NOMO-1 (cell line): Measurements from ENCODE around the gene CCDC85C.

Experiments used
- DNase-seq, 2 experiments: peaks; one replicate each; lab custom pipeline; 2025; ENCODE audit not compliant: unreplicated experiment in 2 of 2; lab: John Stamatoyannopoulos, UW

The CCDC85C gene

GRCh38 chr14:99592933-99593753, 10.9 kb downstream of the CCDC85C start:
- DNase-seq = no peak

- no peak for DNase-seq
Measured at GRCh38 chr14:99592394-99592793, 11.6 kb downstream of the CCDC85C start.

DNA sequence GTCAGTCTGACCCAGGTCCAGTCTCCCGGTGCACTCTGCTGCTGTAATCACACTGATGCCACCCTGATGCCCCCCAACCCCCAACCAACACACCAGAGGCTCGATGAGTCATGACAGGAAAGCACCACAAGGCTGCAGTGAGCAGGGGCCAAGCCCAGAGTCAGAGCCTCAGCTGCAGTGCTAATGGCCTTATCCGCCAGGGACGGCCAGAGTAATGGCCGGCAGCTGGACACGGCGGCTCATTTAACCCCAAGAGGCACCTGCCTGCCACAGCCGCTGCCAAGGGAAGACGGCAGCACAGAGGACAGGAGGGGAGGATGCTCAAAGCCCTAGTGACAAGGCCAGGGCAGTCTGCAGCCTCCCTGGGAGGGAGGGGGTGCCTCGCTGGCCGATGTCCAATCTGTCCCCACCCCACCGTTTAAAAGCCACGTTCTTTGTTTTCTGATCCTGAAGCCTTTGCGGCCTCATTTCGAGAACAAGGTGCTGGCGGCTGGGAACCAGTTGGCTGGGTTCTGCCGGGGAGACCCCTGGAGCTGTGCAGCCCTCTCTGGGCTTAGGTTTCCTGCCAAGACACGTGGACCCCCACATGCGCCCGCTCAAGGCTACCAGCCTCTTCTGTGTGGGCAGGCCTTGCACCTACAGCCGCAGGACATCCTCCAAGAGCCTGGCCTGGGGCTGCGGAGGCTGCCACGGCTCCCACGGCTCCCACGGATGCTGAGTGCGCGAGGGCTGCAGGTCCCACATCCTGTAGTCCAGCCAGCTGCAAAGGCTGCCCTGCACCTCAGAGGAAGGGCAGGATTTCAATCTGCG, 13.1 kb downstream of the CCDC85C start:
- no peak for DNase-seq

DNA sequence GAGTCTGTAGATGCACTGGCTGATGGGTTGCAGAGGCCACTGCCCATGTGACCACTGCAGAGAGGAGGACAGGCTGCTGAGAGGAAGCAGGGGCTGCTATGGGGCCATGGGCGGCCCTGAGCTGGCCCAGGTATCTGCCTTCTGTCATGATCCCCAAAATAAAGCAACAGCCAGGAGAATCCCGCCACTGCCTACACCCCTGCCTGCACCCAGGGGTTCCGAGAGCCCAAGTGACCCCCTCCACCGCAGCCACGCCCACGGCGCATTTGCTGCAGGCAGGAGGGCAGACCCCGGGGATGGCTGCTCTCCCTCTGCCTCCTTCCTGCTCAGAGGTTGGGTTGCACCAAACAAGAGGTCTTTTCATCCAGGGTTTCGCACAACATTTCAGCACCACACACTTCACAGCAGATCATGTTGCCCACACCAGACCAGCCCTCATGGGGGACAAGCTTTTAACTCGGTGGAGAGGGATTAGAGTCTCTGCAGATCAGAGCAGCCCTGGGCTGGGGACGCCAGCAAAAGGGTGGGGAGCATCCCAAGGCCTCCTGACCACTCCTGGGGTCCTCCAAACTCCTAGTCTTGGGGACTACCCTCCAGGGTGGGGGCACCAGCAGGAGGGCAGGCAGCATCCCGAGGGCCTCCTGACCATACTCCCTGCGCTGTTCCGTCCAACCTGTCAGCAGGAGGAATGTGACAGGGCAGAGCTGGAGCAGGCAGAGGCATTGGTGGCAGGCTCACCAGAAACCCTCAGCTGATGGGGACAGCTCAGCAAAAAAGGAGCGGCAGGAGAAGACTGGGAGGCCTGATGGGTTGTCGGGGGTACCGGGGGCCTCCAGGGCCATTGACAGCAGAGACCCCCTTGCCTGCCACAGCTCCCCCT, 14.1 kb downstream of the CCDC85C start:
- DNase-seq = no peak

- no peak for DNase-seq
Measured at GRCh38 chr14:99589031-99589441, 15.0 kb downstream of the CCDC85C start.

- no peak for DNase-seq
Measured at GRCh38 chr14:99587460-99588278, 16.3 kb downstream of the CCDC85C start.

GRCh38 chr14:99586761-99587459, 17.1 kb downstream of the CCDC85C start:
- no peak for DNase-seq

- no peak for DNase-seq
Measured at GRCh38 chr14:99586054-99586760, 17.8 kb downstream of the CCDC85C start.

DNA sequence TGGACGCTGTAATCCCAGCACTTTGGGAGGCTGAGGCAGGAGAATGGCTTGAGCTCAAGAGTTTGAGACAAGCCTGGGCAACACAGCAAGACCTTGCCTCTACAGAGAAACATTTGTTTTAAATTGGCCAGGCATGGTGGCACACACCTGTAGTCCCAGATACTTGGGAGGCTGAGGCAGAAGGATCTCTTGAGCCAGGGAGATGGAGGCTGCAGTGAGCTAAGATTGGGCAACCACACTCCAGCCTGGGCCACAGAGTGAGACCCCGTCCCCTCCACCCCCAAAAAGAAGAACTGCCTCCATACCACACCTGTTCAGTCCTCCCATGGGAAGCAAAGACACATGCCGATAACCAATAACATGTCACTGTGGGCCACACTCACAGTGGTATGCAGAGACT, 19.2 kb downstream of the CCDC85C start:
- no peak for DNase-seq

- no peak for DNase-seq
Measured at GRCh38 chr14:99581938-99582337, 22.1 kb downstream of the CCDC85C start.

GRCh38 chr14:99581374-99581773, 22.6 kb downstream of the CCDC85C start:
- DNase-seq = no peak

DNA sequence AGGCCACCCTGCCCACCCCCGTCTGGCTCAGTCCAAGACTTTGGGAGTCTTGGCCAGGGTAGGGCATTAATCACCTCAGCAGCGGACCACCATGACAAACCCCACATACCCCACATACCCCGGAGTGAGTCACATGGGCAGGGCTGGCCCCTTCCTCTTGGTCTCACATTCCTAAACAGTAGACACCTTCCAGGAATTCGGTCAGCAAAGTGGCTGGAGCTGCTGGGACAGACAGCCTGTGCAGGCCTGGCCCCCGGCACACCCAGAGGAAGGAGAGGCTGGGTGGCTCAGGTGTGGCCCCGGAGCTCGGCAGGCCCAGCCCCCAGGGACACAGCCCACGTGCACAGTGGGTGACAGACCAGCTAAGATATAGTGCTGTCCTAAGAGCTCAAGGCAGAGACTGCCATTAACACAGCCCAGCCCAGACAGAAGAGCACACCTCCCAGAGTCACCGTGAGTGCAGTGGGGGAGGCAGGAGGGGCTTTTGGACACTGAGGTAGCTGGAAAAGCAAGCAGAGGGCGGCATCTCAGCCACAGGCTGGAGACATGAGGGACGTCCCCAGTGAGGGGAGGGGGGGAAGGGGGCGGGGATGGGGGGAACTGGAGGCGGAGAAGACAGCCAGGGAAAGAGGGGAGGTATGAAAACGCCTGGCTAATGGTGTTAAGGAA, 24.0 kb downstream of the CCDC85C start:
- DNase-seq = no peak

- no peak for DNase-seq
Measured at GRCh38 chr14:99579120-99579836, 24.7 kb downstream of the CCDC85C start.

DNA sequence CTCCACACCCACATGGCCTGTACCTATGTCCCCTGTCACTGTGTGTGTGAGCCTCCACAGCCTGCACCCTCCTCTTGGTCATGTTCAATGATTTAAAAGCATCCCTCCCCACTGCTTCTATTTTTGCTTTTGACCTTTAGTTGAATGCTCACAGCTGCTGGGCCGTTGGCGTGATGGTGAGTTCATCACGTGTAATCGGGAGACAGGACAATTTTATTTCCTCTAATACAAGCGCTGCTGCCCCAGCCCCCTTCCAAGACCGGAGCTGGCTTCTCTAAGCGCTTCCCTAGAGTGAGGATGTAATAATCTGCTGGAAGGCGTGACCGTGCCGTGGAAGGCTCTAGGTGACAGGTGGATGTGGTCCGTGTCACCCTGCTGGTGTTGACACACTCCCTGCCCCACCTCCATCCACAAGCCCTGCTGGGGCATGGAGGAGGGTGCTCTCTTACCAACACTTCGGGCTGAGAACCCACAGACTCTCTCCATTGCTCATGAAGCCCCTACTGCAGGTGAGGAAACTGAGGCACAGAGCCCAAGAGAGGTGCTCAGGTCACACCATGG, 25.4 kb downstream of the CCDC85C start:
- no peak for DNase-seq

DNA sequence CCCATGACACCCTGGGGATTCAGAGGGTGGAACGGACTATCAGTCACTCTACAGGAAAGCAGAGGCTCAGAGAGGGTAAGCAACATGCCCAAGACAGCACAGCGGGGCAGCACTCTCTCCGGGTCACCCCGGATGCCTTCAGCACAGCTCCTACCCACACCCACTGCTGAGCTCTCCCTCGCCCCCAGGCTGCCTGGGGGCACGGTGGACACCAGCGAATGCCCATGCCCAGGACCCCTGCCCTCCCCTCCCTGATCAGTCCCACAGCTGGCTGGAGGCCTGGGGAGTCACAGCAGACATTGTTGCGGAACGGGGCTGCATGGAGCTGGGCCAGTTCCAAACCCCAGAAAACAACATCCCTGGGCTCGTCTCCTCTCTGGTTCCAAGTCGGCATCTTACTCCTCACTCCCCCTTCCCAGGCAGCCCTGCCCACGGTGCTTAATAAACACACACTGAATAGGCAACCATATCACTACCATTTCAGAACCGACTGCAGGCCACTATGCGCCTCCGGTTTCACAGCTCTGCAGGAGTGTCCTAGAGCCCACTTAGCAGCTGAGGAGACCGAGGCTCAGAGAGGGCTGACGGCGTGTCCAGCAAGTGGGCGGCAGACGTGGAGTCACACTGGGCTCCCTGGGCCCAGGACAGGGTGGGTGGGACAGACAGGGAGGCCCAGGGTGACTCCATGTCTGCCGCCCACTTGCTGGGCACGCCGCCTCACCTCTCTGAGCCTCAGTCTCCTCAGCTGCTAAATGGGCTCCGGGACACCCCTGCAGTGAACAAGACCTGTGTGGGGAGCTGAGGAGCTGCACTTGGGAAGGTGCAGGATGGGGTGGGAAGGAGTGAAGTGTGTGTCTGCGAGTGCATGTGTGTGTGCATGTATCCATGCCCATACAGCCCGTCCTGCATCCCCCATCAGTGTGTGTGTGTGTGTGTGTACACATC, 27.0 kb downstream of the CCDC85C start:
- no peak for DNase-seq

DNA sequence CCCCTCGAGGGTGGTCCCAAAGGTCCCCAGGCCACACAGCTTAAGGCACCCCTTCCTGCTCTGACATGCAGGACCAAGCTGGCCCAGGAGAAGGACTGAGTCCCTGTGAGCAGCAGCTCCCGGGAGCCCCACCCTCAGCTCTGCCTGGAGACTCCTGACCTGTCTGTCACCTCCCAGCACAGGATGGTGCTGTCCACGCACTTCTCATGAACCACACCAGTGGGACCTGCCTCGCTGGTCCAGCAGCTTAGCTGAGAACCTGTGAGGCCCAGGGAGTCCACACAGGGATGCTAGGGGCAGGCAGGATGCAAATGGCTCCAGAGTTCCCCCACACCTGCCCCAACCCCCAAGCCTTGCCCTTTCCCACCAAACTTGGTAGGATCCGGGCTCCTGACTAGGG, 27.7 kb downstream of the CCDC85C start:
- no peak for DNase-seq
